ENCODE measurements around the gene AK9. TPM values are rescaled to one million over a fixed set of nuclear protein-coding genes. Genes with fewer than 3 reads are reported as not detected.
A peak's percentile ranks its signal among the peaks of the same experiment; 100 is the strongest.

Gene AK9
- total RNA-seq, 1 experiment from 2014 or later = 2.3 TPM

- CTCF ChIA-PET = interaction anchor here (0.5 kb wide), 1 partner anchor 203 kb away, joined by 9 read pairs; no protein-coding TSS in a partner anchor
- no peak for TF ChIP-seq SIN3A (IDR thresholded peaks at IDR 0.05; ENCODE audit: borderline replicate concordance, insufficient read depth, low read depth, low read length)
- no peak for TF ChIP-seq POLR2AphosphoS5 (IDR thresholded peaks at IDR 0.05; ENCODE audit: low read depth, low read length)
- no peak for TF ChIP-seq REST (IDR thresholded peaks at IDR 0.05; ENCODE audit: insufficient read depth in 1 of 2, low read depth in 2 of 2, low read length in 1 of 2)
- no peak for TF ChIP-seq CTCF (IDR thresholded peaks at IDR 0.05)
- no peak for TF ChIP-seq TCF7L2 (IDR thresholded peaks at IDR 0.05; ENCODE audit: low read depth, low read length)
- in situ Hi-C loops (cut with HindIII; ENCODE audit: low pct_unique_long_range_greater_than_20kb, low sequenced_read_pairs) (no loop called here), intact Hi-C loops (cut with micrococcal nuclease; ENCODE audit: unreplicated experiment) (no loop called here)
- Histone ChIP-seq H3K27me3 (ENCODE audit: control insufficient read depth, insufficient read depth, low read length) (peaks cover 3% of the 10 kb centered on the region; the same call in 1 of the 2 replicates), H3K4me3 (ENCODE audit: low read depth in 2 of 2, low read length in 2 of 2) (peak overlapping the region in 1 of 2 experiments; percentile 19; a peak in 2 of 4 replicates), H3K9me3 (ENCODE audit: control insufficient read depth, insufficient read depth, low read depth, low read length) (no peaks in the 10 kb centered on the region), H3K36me3 (ENCODE audit: control insufficient read depth, insufficient read depth, low read length) (no peaks in the 10 kb centered on the region), H3K4me1 (ENCODE audit: control insufficient read depth, insufficient read depth, low read length) (peaks cover 8% of the 10 kb centered on the region), H3K27ac (ENCODE audit: low read length) (no peak overlapping the region)
- POLR2A ChIA-PET = interaction anchor here (0.6 kb wide), 1 partner anchor 217 kb away, joined by 7 read pairs; no protein-coding TSS in a partner anchor
- ATAC-seq (no peak), DNase-seq (ENCODE audit: low read depth, low spot score) (no peak)
- BruUV-seq (replicated peaks) = no TSS peak
These were observed 175.1 kb downstream of the AK9 start for GRCh38 chr6:109515781-109516409.

- in situ Hi-C loops (cut with HindIII; ENCODE audit: low pct_unique_long_range_greater_than_20kb, low sequenced_read_pairs) = no loop called here
- intact Hi-C loops (cut with micrococcal nuclease; ENCODE audit: unreplicated experiment) = no loop called here
- Histone ChIP-seq H3K4me1 (ENCODE audit: control insufficient read depth, insufficient read depth, low read length) (peaks cover 8% of the 10 kb centered on the region), H3K9me3 (ENCODE audit: control insufficient read depth, insufficient read depth, low read depth, low read length) (no peaks in the 10 kb centered on the region), H3K4me3 (ENCODE audit: low read depth in 2 of 2, low read length in 2 of 2) (no peak overlapping the region), H3K27me3 (ENCODE audit: control insufficient read depth, insufficient read depth, low read length) (peaks cover 3% of the 10 kb centered on the region; the same call in 1 of the 2 replicates), H3K27ac (ENCODE audit: low read length) (no peak overlapping the region), H3K36me3 (ENCODE audit: control insufficient read depth, insufficient read depth, low read length) (no peaks in the 10 kb centered on the region)
- CTCF ChIA-PET = no interaction called here
- no TSS peak for BruUV-seq (replicated peaks)
- ATAC-seq (no peak), DNase-seq (ENCODE audit: low read depth, low spot score) (no peak)
- POLR2A ChIA-PET = no interaction called here
- TF ChIP-seq REST (IDR thresholded peaks at IDR 0.05; ENCODE audit: insufficient read depth in 1 of 2, low read depth in 2 of 2, low read length in 1 of 2) (no peak), POLR2AphosphoS5 (IDR thresholded peaks at IDR 0.05; ENCODE audit: low read depth, low read length) (no peak), TCF7L2 (IDR thresholded peaks at IDR 0.05; ENCODE audit: low read depth, low read length) (no peak), SIN3A (IDR thresholded peaks at IDR 0.05; ENCODE audit: borderline replicate concordance, insufficient read depth, low read depth, low read length) (no peak), CTCF (IDR thresholded peaks at IDR 0.05) (no peak)
These were observed 176.1 kb downstream of the AK9 start for GRCh38 chr6:109514946-109515345.
